ENCODE measurements around the gene RPS24. TPM values are rescaled to one million over a fixed set of nuclear protein-coding genes. Genes with fewer than 3 reads are reported as not detected.
A peak's percentile ranks its signal among the peaks of the same experiment; 100 is the strongest.

Gene RPS24
- total RNA-seq, 2 experiments from 2014 or later, result 1,812 to 1,903 TPM

DNA sequence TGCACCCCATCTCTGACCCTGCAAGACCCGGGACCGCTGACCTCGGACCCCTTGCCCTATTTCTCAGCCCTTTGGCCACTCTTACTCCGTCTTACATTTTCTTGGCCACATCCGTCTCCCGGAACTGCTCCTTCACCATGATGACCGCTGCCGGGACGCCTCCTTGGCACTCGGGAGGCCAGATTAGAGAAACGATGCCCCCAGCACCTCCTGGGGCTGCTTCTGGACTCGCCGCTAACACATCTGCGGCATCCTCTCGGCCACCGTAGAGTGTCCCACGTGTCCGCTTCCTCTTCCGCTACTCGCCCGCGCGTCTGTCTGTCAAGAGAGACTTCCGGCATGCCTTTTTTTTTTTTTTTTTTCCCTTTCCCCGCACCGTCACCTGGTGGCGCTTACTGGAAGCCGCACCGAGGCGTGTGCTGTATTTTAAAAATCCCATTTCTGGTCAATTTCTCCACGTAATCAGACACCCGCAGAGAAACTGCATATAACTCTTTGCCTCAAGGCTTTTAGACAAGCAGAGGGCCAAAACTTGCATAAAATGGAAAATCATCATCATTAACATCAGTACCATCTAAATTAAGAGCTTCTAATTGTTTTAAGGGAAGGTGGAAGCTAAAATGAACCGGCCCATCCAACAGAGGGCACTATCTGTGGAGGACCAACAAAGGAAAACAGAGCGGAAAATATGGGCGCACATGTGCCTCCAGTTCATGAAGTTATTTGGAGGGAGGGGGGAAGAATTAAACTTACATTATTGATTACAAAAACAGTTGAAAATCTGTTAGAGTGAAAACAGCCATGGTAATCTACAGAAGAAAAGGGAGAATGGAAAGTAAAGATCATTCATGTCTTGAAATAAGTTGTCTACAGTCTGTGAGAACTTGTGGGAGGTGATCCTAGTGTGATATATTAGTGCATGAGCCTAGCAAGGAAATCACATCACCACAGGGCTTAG lies 4.1 kb upstream of the RPS24 start, which contains the start of gene POLR3A:
TSS of gene POLR3A (minus strand) at position 247 of the 958 bp plus-strand sequence. CDS start at position 139, 108 bp downstream.
- peak within 1 kb of the TSS; percentile 99 for H3K4me3 ChIP-seq (ENCODE audit: low read length)
- H3K27ac ChIP-seq (ENCODE audit: low read depth in 1 of 2, low read length in 2 of 2), result peak within 1 kb of the TSS; percentile 38 to 61
- intact Hi-C loops (cut with DNase I, micrococcal nuclease), result loop anchor here (5.0 to 10.0 kb wide), 3 partner anchors 273 to 1418 kb away; partner anchors contain the start of gene ZCCHC24 (in 2 of the 2)
- ChIA-PET POLR2A (interaction anchor here (0.6 to 0.7 kb wide), 2 partner anchors 12 to 722 kb away, joined by 3 read pairs; no protein-coding TSS in a partner anchor), CTCF (interaction anchor here (0.7 to 1.9 kb wide), 5 partner anchors 14 to 1294 kb away, joined by 3 to 5 read pairs (median 3); no protein-coding TSS in a partner anchor)
- peaks cover 33% of the 10 kb centered on the region for H3K4me1 ChIP-seq (ENCODE audit: insufficient read depth, low read length)
- peaks cover 19% of the 10 kb centered on the region for H3K36me3 ChIP-seq (ENCODE audit: insufficient read depth, low read length)
- Mint-ChIP-seq H3K27me3 (no peaks in the 10 kb centered on the region), H3K27ac (peak within 1 kb of the TSS; percentile 83), H3K9me3 (no peaks in the 10 kb centered on the region), H3K36me3 (ENCODE audit: low read depth) (peaks cover 51% of the 10 kb centered on the region), H3K4me1 (ENCODE audit: low read depth) (peaks cover 48% of the 10 kb centered on the region), H3K4me3 (peak within 1 kb of the TSS; percentile 97)
- H3K27me3 ChIP-seq (ENCODE audit: control insufficient read depth in 1 of 2, insufficient read depth in 2 of 2, low read length in 2 of 2), result no peaks in the 10 kb centered on the region
- TF ChIP-seq, protein P1, sequence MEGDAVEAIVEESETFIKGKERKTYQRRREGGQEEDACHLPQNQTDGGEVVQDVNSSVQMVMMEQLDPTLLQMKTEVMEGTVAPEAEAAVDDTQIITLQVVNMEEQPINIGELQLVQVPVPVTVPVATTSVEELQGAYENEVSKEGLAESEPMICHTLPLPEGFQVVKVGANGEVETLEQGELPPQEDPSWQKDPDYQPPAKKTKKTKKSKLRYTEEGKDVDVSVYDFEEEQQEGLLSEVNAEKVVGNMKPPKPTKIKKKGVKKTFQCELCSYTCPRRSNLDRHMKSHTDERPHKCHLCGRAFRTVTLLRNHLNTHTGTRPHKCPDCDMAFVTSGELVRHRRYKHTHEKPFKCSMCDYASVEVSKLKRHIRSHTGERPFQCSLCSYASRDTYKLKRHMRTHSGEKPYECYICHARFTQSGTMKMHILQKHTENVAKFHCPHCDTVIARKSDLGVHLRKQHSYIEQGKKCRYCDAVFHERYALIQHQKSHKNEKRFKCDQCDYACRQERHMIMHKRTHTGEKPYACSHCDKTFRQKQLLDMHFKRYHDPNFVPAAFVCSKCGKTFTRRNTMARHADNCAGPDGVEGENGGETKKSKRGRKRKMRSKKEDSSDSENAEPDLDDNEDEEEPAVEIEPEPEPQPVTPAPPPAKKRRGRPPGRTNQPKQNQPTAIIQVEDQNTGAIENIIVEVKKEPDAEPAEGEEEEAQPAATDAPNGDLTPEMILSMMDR (IDR thresholded peaks at IDR 0.05), result peak; percentile 72
- ATAC-seq (ENCODE audit: poor library complexity) (peak; percentile 58), DNase-seq (peak; percentile 83 to 97 (median 90))
- H3K9me3 ChIP-seq (ENCODE audit: control insufficient read depth in 1 of 2, insufficient read depth in 1 of 2, low read length in 2 of 2), result no peaks in the 10 kb centered on the region

DNA sequence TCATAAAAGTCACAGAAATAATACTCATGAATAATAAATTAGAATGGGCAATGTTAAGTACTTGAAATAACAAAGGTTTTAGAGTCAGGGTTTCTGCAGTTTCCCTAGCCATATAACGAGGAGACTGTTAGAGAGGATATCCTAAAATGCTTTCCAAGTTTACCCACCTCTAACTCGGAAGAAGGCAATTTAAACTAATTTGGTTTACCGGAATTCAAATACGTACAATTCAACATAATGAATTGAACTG lies 351 bp upstream of the RPS24 start:
- H3K9me3 ChIP-seq (ENCODE audit: control insufficient read depth in 1 of 2, insufficient read depth in 1 of 2, low read length in 2 of 2), result no peaks in the 10 kb centered on the region
- H3K4me1 ChIP-seq (ENCODE audit: insufficient read depth, low read length), result peaks cover 56% of the 10 kb centered on the region
- no peaks in the 10 kb centered on the region for H3K27me3 ChIP-seq (ENCODE audit: control insufficient read depth in 1 of 2, insufficient read depth in 2 of 2, low read length in 2 of 2)
- peaks cover 34% of the 10 kb centered on the region for H3K36me3 ChIP-seq (ENCODE audit: insufficient read depth, low read length)
- no peak for DNase-seq
- intact Hi-C loops (cut with DNase I, micrococcal nuclease), result loop anchor here (5.0 to 10.0 kb wide), 3 partner anchors 269 to 1414 kb away; partner anchors contain the start of gene ZCCHC24 (in 2 of the 2)
- POLR2A ChIA-PET, result interaction anchor here (2.3 kb wide), 1 partner anchor 10 kb away, joined by 11 read pairs; no protein-coding TSS in a partner anchor
- no peak for ATAC-seq (ENCODE audit: poor library complexity)
- no peak overlapping the region for H3K27ac ChIP-seq (ENCODE audit: low read depth in 1 of 2, low read length in 2 of 2)
- H3K4me3 ChIP-seq (ENCODE audit: low read length), result peak overlapping the region; percentile 84
- peaks cover 59% of the 10 kb centered on the region for H3K36me3 Mint-ChIP-seq (ENCODE audit: low read depth)
- peak overlapping the region; percentile 96 for H3K4me3 Mint-ChIP-seq
- peak overlapping the region; percentile 87 for H3K27ac Mint-ChIP-seq
- no peaks in the 10 kb centered on the region for H3K9me3 Mint-ChIP-seq
- peaks cover 68% of the 10 kb centered on the region for H3K4me1 Mint-ChIP-seq (ENCODE audit: low read depth)
- TF ChIP-seq, protein P1 (IDR thresholded peaks at IDR 0.05), result no peak
- CTCF ChIA-PET, result no interaction called here
- H3K27me3 Mint-ChIP-seq, result no peaks in the 10 kb centered on the region

DNA sequence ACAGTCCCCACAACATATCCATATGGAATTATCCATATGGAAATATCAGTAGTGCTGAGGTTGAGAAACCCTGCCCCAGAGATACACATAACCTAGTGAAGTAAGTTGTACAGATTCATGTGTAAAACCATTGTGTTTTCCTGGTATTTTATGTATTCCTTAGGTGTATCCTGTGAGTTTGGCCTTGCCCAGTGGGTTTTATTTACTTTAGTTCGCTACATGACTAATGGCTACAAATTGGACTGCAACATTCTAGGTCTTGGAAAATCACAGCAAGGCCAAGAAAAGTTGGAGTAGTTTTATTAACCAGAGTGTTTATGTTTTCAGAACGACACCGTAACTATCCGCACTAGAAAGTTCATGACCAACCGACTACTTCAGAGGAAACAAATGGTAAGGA lies 1.4 kb downstream of the RPS24 start:
- ChIA-PET CTCF (no interaction called here), POLR2A (no interaction called here)
- H3K27me3 ChIP-seq (ENCODE audit: control insufficient read depth in 1 of 2, insufficient read depth in 2 of 2, low read length in 2 of 2), result no peaks in the 10 kb centered on the region
- no peak for DNase-seq
- TF ChIP-seq, protein P1 (IDR thresholded peaks at IDR 0.05), result no peak
- H3K4me3 ChIP-seq (ENCODE audit: low read length), result no peak overlapping the region
- Mint-ChIP-seq H3K27me3 (no peaks in the 10 kb centered on the region), H3K9me3 (no peaks in the 10 kb centered on the region), H3K4me3 (peak overlapping the region; percentile 96), H3K27ac (peak overlapping the region; percentile 87), H3K36me3 (ENCODE audit: low read depth) (peaks cover 66% of the 10 kb centered on the region), H3K4me1 (ENCODE audit: low read depth) (peaks cover 66% of the 10 kb centered on the region)
- no peak for ATAC-seq (ENCODE audit: poor library complexity)
- H3K9me3 ChIP-seq (ENCODE audit: control insufficient read depth in 1 of 2, insufficient read depth in 1 of 2, low read length in 2 of 2), result no peaks in the 10 kb centered on the region
- intact Hi-C loops (cut with DNase I, micrococcal nuclease), result loop anchor here (5.0 to 10.0 kb wide), 3 partner anchors 1032 to 1410 kb away; partner anchors contain the start of genes PPIF (in 1 of the 2), ZCCHC24 (in 1 of the 2) and ZMIZ1 (in 1 of the 2)
- peaks cover 50% of the 10 kb centered on the region for H3K36me3 ChIP-seq (ENCODE audit: insufficient read depth, low read length)
- H3K27ac ChIP-seq (ENCODE audit: low read depth in 1 of 2, low read length in 2 of 2), result peak overlapping the region; percentile 13 to 45
- peaks cover 52% of the 10 kb centered on the region for H3K4me1 ChIP-seq (ENCODE audit: insufficient read depth, low read length)

Data from CD4-positive, alpha-beta T cell (primary cell).